HepG2 (cell line): ENCODE measurements around the gene SMDT1. TPM values are rescaled to one million over a fixed set of nuclear protein-coding genes. Genes with fewer than 3 reads are reported as not detected.
A peak's percentile ranks its signal among the peaks of the same experiment; 100 is the strongest.

Experiments
- CREM ChIP-seq, 2 experiments: sonication (generic) in 1 of 2; formaldehyde crosslinking in 1 of 2; IDR thresholded peaks; 2 replicates each; pipeline versions ENCODE4 v1.4.0 to v1.6.1; 2016 to 2020; ENCODE audit warnings: antibody characterized with exemption in 1 of 2, mild to moderate bottlenecking in 1 of 2, missing genetic modification reagents in 1 of 2
- HCFC1 ChIP-seq: fragments of 150-350 bp; IDR thresholded peaks from 2 replicates; pipeline ENCODE4 v1.6.1; 2014; ENCODE audit warnings: low read depth, low read length
- JUND ChIP-seq: sonication (generic); formaldehyde crosslinking; IDR thresholded peaks from 2 replicates; pipeline ENCODE4 v1.8.0; 2022; ENCODE audit warnings: mild to moderate bottlenecking, missing genetic modification reagents
- KMT2B ChIP-seq: IDR thresholded peaks from 2 replicates; pipeline ENCODE4 v1.6.1; 2016; ENCODE audit warnings: missing genetic modification reagents, missing compliant biosample characterization
- NFYB ChIP-seq: sonication (generic); formaldehyde crosslinking; IDR thresholded peaks from 2 replicates; pipeline ENCODE4 v1.4.0; 2020; ENCODE audit warnings: missing genetic modification reagents
- PHF20 ChIP-seq: sonication (generic); formaldehyde crosslinking; IDR thresholded peaks from 2 replicates; pipeline ENCODE4 v1.5.0; 2020; ENCODE audit warnings: mild to moderate bottlenecking, missing genetic modification reagents
- SNAPC4 ChIP-seq: sonication (generic); formaldehyde crosslinking; IDR thresholded peaks from 2 replicates; pipeline ENCODE4 v1.4.0; 2020; ENCODE audit warnings: mild to moderate bottlenecking, missing genetic modification reagents
- TEAD2 ChIP-seq: sonication (generic); formaldehyde crosslinking; IDR thresholded peaks from 2 replicates; pipeline ENCODE4 v1.9.0; 2021; ENCODE audit warnings: missing genetic modification reagents
- ZNF263 ChIP-seq: sonication (generic); formaldehyde crosslinking; IDR thresholded peaks from 2 replicates; pipeline ENCODE4 v1.4.0; 2020; ENCODE audit warnings: missing genetic modification reagents
- ZNF296 ChIP-seq: sonication (generic); formaldehyde crosslinking; conservative IDR thresholded peaks from 2 replicates; pipeline ENCODE4 v1.5.0; 2020; ENCODE audit warnings: mild to moderate bottlenecking, missing genetic modification reagents
- ZNF350 ChIP-seq: sonication (generic); formaldehyde crosslinking; IDR thresholded peaks from 2 replicates; pipeline ENCODE4 v1.4.0; 2020; ENCODE audit warnings: mild to moderate bottlenecking, low read depth, missing genetic modification reagents, borderline replicate concordance
- ZNF614 ChIP-seq: IDR thresholded peaks from 2 replicates; pipeline ENCODE4 v1.6.1; 2018; ENCODE audit warnings: missing biosample characterization, missing genetic modification reagents, inconsistent platforms, borderline replicate concordance
- ZNF792 ChIP-seq: IDR thresholded peaks from 2 replicates; pipeline ENCODE4 v1.6.1; 2016
- polyA plus RNA-seq, 8 experiments: library from polyadenylated mRNA; depleted of rRNA in 3 of 8; stranded (reverse) in 7 of 8; unstranded in 1 of 8; fragments of >200 nt; fragmentation: Illumina TruSeq in 4 of 8; extraction: Trizol in 4 of 8; gene quantifications; 2 replicates each; pipeline versions ENCODE4 v1.2.1 to v1.2.3, GENCODE V29; 2011 to 2016; ENCODE audit warnings: low read depth in 4 of 8, missing spikeins in 1 of 8, mixed read lengths in 1 of 8; ENCODE audit not compliant: insufficient read depth in 1 of 8
- total RNA-seq, 5 experiments: library from RNA; depleted of rRNA; stranded (reverse); fragments of >200 nt; fragmentation: Illumina TruSeq; extraction: Trizol; gene quantifications; 2 replicates each; pipeline ENCODE4 v1.2.3, GENCODE V29; 2016; ENCODE audit warnings: low read depth in 1 of 5
- TF ChIP-seq, protein P1 (sequence below): sonication (generic); formaldehyde crosslinking; IDR thresholded peaks from 2 replicates; pipeline ENCODE4 v1.8.1; 2022; ENCODE audit warnings: low read depth, mild to moderate bottlenecking, missing genetic modification reagents
- TF ChIP-seq, protein P2 (sequence below): sonication (generic); formaldehyde crosslinking; IDR thresholded peaks from 2 replicates; pipeline ENCODE4 v1.5.0; 2020; ENCODE audit warnings: missing genetic modification reagents
- TF ChIP-seq, protein P3 (sequence below): IDR thresholded peaks from 2 replicates; pipeline ENCODE4 v1.6.1; 2016; ENCODE audit warnings: low read depth, control low read depth
- TF ChIP-seq, protein P4 (sequence below): conservative IDR thresholded peaks from 2 replicates; pipeline ENCODE4 v1.6.1; 2018; ENCODE audit warnings: missing genetic modification reagents

SMDT1 gene
- total and polyA plus RNA-seq, 2 of the 13 experiments (the other 11 are each of a cell fraction or from before 2014, with no cell fraction given), result 8.3 to 26.6 TPM

DNA sequence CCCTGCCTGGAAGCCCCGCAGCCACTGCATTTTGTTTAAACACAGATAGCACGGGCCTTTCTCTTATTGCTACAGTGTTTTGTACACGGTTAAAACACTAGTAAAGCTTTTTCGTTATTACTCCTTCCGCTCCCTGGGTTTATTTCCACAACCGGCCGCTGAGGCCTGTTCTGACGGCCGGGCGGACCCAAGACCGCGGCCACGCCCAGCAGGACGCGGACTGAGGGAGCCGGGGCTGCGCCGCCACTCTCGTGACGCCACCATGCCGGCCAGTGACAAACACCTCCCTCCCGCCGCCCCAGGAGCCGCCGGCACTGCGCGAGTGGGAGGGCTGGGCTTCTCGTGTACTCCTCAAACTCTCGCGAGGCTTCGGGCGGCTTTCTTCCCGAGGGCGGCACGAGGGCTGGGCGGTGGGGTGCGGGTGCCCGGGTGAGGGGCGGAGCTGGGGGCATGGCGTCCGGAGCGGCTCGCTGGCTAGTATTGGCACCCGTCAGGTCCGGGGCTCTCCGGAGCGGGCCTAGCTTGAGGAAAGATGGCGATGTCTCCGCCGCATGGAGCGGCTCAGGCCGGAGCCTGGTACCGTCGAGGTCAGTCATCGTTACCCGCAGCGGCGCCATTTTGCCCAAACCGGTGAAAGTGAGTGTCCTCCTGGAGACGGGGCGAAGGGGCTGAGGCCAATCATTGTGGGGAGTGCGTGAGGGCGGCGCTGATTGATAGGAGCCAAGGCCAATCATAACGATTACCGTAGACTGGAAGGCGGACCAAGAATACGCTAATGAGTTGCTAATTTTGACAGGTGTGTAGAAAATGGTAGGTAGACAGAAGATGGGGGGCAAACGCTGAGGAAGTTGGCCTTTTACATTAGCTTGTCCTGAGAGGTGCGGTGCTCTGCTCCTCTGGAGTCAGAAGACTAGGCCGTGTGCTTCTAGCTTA is at the start of gene SMDT1 (continued):
- TF ChIP-seq SNAPC4 (CRISPR knock-in tag) (0 out of 2 replicates have a peak, but pooled peaks have one; percentile 41), KMT2B (CRISPR knock-in tag) (peak; percentile 64; the same call in 1 of the 2 replicates), JUND (CRISPR knock-in tag) (no peak), ZNF614 (CRISPR knock-in tag) (peak; percentile 30; the same call in 1 of the 2 replicates), ZNF296 (no peak), NFYB (CRISPR knock-in tag) (peak; percentile 95), CREM (IDR thresholded peaks at IDR 0.05) (peak; percentile 53), CREM (CRISPR knock-in tag; IDR thresholded peaks at IDR 0.05) (no peak), TEAD2 (CRISPR knock-in tag) (no peak), PHF20 (peak; percentile 24; the same call in 1 of the 2 replicates), ZNF263 (CRISPR knock-in tag) (no peak), ZNF350 (peak; percentile 80; the same call in 1 of the 2 replicates), ZNF792 (CRISPR knock-in tag) (peak; percentile 60), HCFC1 (no peak)
- TF ChIP-seq, protein P1, sequence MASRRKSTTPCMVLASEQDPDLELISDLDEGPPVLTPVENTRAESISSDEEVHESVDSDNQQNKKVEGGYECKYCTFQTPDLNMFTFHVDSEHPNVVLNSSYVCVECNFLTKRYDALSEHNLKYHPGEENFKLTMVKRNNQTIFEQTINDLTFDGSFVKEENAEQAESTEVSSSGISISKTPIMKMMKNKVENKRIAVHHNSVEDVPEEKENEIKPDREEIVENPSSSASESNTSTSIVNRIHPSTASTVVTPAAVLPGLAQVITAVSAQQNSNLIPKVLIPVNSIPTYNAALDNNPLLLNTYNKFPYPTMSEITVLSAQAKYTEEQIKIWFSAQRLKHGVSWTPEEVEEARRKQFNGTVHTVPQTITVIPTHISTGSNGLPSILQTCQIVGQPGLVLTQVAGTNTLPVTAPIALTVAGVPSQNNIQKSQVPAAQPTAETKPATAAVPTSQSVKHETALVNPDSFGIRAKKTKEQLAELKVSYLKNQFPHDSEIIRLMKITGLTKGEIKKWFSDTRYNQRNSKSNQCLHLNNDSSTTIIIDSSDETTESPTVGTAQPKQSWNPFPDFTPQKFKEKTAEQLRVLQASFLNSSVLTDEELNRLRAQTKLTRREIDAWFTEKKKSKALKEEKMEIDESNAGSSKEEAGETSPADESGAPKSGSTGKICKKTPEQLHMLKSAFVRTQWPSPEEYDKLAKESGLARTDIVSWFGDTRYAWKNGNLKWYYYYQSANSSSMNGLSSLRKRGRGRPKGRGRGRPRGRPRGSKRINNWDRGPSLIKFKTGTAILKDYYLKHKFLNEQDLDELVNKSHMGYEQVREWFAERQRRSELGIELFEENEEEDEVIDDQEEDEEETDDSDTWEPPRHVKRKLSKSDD (CRISPR knock-in tag), result peak; percentile 89
- TF ChIP-seq, protein P2, sequence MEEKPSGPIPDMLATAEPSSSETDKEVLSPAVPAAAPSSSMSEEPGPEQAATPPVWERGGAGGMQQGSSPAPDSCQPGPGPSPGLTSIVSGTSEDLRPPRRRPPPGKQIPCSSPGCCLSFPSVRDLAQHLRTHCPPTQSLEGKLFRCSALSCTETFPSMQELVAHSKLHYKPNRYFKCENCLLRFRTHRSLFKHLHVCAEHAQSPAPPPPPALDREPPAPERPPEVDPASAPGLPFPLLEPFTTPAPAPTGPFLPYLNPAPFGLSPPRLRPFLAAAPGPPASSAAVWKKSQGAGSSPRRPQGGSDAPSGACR (CRISPR knock-in tag), result 0 out of 2 replicates have a peak, but pooled peaks have one; percentile 46
- TF ChIP-seq, protein P3, sequence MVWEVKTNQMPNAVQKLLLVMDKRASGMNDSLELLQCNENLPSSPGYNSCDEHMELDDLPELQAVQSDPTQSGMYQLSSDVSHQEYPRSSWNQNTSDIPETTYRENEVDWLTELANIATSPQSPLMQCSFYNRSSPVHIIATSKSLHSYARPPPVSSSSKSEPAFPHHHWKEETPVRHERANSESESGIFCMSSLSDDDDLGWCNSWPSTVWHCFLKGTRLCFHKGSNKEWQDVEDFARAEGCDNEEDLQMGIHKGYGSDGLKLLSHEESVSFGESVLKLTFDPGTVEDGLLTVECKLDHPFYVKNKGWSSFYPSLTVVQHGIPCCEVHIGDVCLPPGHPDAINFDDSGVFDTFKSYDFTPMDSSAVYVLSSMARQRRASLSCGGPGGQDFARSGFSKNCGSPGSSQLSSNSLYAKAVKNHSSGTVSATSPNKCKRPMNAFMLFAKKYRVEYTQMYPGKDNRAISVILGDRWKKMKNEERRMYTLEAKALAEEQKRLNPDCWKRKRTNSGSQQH (CRISPR knock-in tag), result no peak
- TF ChIP-seq, protein P4, sequence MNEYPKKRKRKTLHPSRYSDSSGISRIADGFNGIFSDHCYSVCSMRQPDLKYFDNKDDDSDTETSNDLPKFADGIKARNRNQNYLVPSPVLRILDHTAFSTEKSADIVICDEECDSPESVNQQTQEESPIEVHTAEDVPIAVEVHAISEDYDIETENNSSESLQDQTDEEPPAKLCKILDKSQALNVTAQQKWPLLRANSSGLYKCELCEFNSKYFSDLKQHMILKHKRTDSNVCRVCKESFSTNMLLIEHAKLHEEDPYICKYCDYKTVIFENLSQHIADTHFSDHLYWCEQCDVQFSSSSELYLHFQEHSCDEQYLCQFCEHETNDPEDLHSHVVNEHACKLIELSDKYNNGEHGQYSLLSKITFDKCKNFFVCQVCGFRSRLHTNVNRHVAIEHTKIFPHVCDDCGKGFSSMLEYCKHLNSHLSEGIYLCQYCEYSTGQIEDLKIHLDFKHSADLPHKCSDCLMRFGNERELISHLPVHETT, result 0 out of 2 replicates have a peak, but pooled peaks have one; percentile 46
